Neural progenitor cell (in vitro differentiated cells): ENCODE data around the gene PTPRU.

Experiments used
- EZH2 ChIP-seq: fragments of 200-600 bp; sonication (generic); IDR thresholded peaks from 2 replicates; pipeline ENCODE4 v1.6.1; 2017; ENCODE audit warnings: antibody characterized with exemption, mild to moderate bottlenecking, moderate library complexity
- TF ChIP-seq, protein P1 (sequence below): fragments of 200-600 bp; sonication (generic); IDR thresholded peaks from 2 replicates; pipeline ENCODE4 v1.5.1; 2017; ENCODE audit warnings: antibody characterized with exemption, mild to moderate bottlenecking

DNA sequence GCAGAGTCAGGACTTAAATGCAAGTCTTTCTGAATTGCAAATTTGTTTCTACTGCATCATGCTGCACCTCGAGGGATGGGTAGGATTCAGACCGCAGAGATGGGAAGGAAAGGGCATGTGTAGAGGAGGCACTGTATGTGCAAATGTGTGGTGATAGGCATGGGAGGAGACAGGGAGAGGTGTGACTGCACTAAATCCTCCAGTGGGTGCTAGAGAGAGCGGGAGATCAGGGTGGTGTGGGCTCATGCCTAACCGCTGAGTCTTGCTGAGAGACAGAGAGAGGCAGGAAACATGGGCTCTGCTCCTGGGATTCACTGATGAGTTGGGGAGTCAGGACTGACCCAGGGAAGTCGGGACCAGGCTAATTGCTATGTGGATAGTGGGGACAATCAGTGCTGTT lies 61.1 kb downstream of the PTPRU start:
- TF ChIP-seq, protein P1, sequence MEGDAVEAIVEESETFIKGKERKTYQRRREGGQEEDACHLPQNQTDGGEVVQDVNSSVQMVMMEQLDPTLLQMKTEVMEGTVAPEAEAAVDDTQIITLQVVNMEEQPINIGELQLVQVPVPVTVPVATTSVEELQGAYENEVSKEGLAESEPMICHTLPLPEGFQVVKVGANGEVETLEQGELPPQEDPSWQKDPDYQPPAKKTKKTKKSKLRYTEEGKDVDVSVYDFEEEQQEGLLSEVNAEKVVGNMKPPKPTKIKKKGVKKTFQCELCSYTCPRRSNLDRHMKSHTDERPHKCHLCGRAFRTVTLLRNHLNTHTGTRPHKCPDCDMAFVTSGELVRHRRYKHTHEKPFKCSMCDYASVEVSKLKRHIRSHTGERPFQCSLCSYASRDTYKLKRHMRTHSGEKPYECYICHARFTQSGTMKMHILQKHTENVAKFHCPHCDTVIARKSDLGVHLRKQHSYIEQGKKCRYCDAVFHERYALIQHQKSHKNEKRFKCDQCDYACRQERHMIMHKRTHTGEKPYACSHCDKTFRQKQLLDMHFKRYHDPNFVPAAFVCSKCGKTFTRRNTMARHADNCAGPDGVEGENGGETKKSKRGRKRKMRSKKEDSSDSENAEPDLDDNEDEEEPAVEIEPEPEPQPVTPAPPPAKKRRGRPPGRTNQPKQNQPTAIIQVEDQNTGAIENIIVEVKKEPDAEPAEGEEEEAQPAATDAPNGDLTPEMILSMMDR: no peak
- TF ChIP-seq EZH2: no peak
